C1 segment of cervical spinal cord (tissue), 14 donors: Measurements from ENCODE around the gene POLR3C.
"Not testable (repeated sequence)": the region's sequence is repeated elsewhere in the genome, so short reads cannot be mapped to it uniquely, and the experiment has no call there.

Experiments
- DNase-seq, 14 donors: peaks; one replicate each; lab custom pipeline; 2025; lab: John Stamatoyannopoulos, UW

Gene POLR3C

GRCh38 chr1:145822779-145823331 lies 1.1 kb upstream of the POLR3C start:
- not testable (repeated sequence) for DNase-seq

GRCh38 chr1:145824499-145824842 lies 471 bp downstream of the POLR3C start:
- no peak for DNase-seq

GRCh38 chr1:145826030-145826429 lies 2.0 kb downstream of the POLR3C start:
- no peak for DNase-seq

GRCh38 chr1:145827966-145828365 lies 4.0 kb downstream of the POLR3C start:
- DNase-seq, result no peak

DNA sequence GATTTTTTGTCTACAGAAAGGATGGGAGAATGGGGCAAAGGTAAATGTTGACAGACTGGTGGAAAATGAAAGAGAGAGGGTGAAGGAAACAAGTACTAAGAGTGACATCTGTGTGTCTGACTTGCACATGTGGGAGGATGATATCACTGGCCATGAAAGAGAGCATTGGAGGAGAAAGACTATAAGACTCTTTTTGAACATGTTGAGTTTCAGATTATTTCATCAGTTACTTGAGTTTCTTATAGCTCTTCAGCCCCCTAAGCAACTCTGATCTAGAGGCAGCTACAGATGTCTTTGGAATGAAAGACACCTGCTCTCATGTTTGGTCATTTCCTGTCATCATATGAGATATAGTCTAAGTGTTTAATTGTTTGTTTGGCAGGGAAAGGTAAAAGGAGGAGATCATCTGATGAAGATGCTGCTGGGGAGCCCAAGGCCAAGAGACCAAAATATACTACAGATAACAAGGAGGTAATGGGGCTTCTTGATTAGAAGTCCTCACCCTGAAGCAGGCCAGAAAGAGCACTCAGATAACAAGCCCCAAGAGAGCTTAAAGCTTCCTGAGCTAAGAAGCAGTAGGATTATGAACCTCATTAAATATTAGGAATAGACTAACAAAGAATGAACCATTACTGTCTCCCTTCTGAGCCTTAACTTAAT lies 4.5 kb downstream of the POLR3C start:
- no peak for DNase-seq

- not testable (repeated sequence) for DNase-seq
Measured at GRCh38 chr1:145830810-145831209, 6.8 kb downstream of the POLR3C start.

DNA sequence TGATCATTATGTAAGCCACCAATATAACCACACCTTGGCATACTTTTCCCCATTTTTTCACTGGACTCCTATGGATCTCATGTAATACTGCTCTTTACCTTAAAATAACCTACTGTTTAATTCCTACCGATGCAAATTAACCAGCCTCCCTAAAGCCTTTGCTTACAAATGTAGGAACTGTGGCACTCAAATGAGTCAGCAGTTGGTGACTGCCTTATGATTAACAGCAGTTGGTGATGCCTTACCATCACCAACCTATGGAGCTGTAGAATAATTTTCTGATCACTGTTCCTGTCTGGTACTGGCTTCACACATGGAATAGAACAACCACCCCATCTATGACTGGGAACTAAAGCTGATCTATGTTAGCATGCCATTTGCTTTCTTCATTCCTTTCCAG lies 13.7 kb downstream of the POLR3C start:
- no peak for DNase-seq

- no peak for DNase-seq
Measured at GRCh38 chr1:145843031-145843430, 19.0 kb downstream of the POLR3C start.

- DNase-seq, result peak in 1 of 14 donors; percentile 53
Measured at GRCh38 chr1:145845144-145845513, 21.1 kb downstream of the POLR3C start.

- peak in 12 of 14 donors; percentile 36 to 73 (median 51) for DNase-seq
Measured at GRCh38 chr1:145845514-145846161, 21.6 kb downstream of the POLR3C start, which contains the start of gene NUDT17. Gene NUDT17, plus strand, starts transcription at chr1:145845630. Its CDS starts 11 bp downstream, at chr1:145845641.

- peak in 4 of 14 donors; percentile 1 to 43 (median 10) for DNase-seq
Measured at GRCh38 chr1:145846201-145846612, 22.2 kb downstream of the POLR3C start.

DNA sequence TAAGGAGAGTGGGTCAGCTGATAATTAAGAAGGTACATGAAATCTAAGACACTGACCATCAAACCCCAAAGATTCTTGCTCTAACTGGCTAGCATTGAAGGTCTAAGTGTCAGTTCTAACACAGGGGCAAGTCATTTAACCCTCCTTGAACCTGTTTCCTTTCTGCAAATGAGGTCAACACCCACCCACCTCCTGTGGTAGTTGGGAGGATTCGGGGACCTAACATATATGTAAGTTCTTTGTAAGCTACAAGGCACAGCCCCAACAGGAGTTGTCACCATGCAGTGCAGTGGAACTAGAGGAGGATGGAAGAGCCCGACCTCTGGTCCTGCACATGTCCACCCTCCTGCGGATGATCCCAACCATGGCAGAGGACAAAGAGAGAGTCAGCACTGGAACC lies 23.8 kb downstream of the POLR3C start:
- DNase-seq, result no peak

GRCh38 chr1:145849356-145850160 lies 25.6 kb downstream of the POLR3C start:
- DNase-seq, result no peak

- DNase-seq, result no peak
Measured at GRCh38 chr1:145855426-145855948, 31.5 kb downstream of the POLR3C start.

- no peak for DNase-seq
Measured at GRCh38 chr1:145857170-145857569, 33.2 kb downstream of the POLR3C start.

DNA sequence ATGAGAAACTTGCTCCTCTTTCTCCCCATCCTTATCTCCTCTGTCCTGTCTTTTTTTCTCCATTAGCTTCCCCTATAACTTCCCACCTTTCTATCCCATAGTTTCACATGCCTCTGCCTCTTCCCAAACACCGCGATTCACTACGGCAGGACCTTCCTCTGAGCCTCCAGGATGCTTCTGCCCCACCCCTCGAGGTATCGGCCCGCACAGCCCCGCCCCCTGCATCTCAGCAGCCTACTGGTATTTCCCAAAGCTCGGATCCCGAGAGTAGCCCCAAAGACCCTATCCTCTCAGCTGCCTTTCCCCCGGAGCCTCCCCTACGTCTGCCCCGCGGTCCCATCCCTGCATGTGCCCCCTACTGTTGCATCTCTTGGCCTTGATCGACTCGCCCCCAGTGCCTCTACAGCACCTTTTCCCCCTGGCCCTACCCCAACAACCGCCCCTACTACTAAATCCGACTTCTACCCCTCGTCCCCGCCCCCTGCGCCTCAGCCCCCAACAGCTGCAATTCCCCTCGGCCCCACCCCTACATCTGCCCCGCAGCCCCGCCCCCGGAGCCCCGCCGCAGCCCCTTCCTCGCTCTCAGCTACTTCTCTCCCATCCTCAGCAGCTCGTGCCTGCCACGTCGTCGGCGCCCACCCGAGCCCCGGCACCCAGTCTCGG lies 34.4 kb downstream of the POLR3C start:
- DNase-seq, result peak in 9 of 14 donors; percentile 21 to 71 (median 50)

- peak; percentile 37 to 95 (median 84) for DNase-seq
Measured at GRCh38 chr1:145858901-145859490, 35.0 kb downstream of the POLR3C start, which contains the start of gene PIAS3. Gene PIAS3, minus strand, starts transcription at chr1:145859081. Its CDS starts 91 bp downstream, at chr1:145858990.

- peak in 13 of 14 donors; percentile 19 to 91 (median 77) for DNase-seq
Measured at GRCh38 chr1:145859491-145860023, 35.6 kb downstream of the POLR3C start.

DNA sequence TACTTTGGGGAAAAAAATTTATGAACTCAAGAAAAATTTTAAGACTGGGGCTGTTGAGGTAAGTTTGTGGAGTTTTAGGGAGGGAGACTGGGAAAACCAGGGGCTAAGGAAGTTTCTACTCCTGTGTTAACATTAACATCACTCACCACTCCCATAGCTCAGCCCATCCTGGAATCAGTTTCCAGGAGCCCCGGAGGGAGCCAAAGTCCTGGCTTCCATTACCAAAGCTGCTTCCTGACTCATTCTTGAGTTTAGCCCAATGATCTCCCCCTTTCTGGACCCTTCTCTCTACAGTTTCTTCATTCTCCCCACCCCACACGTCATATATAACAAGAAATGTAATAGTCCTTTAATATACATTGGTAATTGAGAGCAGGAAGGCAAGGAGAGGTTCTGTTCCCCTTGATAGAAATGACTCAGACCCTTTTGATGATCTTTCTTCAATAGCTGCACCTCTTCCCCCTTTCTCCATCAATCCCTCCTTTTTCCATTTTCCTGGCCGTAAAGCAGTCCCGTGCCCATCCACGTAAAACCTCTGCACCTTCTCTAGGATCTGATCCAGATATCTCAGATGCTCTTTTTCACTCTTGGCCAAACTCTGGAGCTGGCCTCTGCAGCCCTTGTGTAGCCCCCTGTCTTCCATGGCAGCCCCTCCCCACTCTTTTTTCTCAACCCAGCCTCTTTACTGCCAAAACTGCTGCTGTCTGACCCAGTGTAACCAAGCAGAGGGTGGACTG lies 39.5 kb downstream of the POLR3C start:
- DNase-seq, result peak in 2 of 14 donors; percentile 5 to 10

DNA sequence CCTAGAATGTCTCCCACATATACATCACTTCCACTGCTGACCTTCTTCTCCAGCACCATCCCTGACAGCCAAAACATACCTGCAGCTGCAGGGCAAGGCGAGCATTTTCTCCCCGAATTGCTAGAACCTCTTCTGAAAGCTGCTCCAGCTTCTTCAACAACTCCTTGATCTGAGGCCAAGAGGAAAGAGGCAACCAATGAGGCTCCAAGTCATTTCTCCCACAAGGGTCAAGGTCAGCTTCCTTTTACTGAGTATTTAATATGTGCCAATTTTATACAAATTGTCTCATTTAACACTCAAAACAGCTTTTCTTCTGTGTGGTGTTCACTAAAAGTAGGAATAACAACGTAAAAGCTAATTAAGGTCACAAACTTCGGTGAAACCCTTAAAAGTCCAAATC lies 44.2 kb downstream of the POLR3C start:
- DNase-seq, result no peak
